HL-60/S4 treated with retinoic acid at 250 ng/mL for 4 days and 3 days (cell line): ENCODE measurements around the gene ASCC3.

Experiments
- in situ Hi-C: fragments of 300-500 bp; cut with MboI; formaldehyde crosslinking; loops from 2 replicates; pipeline ENCODE4 v1.7.0; 2022; ENCODE audit warnings: low sequenced_read_pairs

ASCC3 gene

GRCh38 chr6:100599088-100599770 is 281.9 kb downstream of the ASCC3 start:
- in situ Hi-C loops: no loop called here

- in situ Hi-C loops: no loop called here
Measured at GRCh38 chr6:100595456-100595855, 285.7 kb downstream of the ASCC3 start.

- in situ Hi-C loops: no loop called here
Measured at GRCh38 chr6:100593522-100593921, 287.6 kb downstream of the ASCC3 start.

GRCh38 chr6:100592929-100593328 is 288.2 kb downstream of the ASCC3 start:
- in situ Hi-C loops: no loop called here

GRCh38 chr6:100577425-100577824 is 303.7 kb downstream of the ASCC3 start:
- in situ Hi-C loops: no loop called here

GRCh38 chr6:100575921-100576320 is 305.2 kb downstream of the ASCC3 start:
- in situ Hi-C loops: no loop called here

GRCh38 chr6:100574836-100575235 is 306.3 kb downstream of the ASCC3 start:
- in situ Hi-C loops: no loop called here

GRCh38 chr6:100573166-100573565 is 308.0 kb downstream of the ASCC3 start:
- in situ Hi-C loops: no loop called here

- in situ Hi-C loops: no loop called here
Measured at GRCh38 chr6:100568255-100568654, 312.9 kb downstream of the ASCC3 start.

- in situ Hi-C loops: no loop called here
Measured at GRCh38 chr6:100566563-100566962, 314.6 kb downstream of the ASCC3 start.

GRCh38 chr6:100565439-100566104 is 315.6 kb downstream of the ASCC3 start:
- in situ Hi-C loops: no loop called here

GRCh38 chr6:100559859-100560258 is 321.3 kb downstream of the ASCC3 start:
- in situ Hi-C loops: no loop called here

GRCh38 chr6:100554228-100554627 is 326.9 kb downstream of the ASCC3 start:
- in situ Hi-C loops: no loop called here

GRCh38 chr6:100553243-100553642 is 327.9 kb downstream of the ASCC3 start:
- in situ Hi-C loops: no loop called here

- in situ Hi-C loops: no loop called here
Measured at GRCh38 chr6:100549406-100550167, 331.5 kb downstream of the ASCC3 start.

- in situ Hi-C loops: no loop called here
Measured at GRCh38 chr6:100538086-100538485, 343.0 kb downstream of the ASCC3 start.

GRCh38 chr6:100518588-100518987 is 362.5 kb downstream of the ASCC3 start:
- in situ Hi-C loops: no loop called here

- in situ Hi-C loops: no loop called here
Measured at GRCh38 chr6:100517633-100518032, 363.5 kb downstream of the ASCC3 start.

GRCh38 chr6:100517106-100517505 is 364.0 kb downstream of the ASCC3 start:
- in situ Hi-C loops: no loop called here

- in situ Hi-C loops: no loop called here
Measured at GRCh38 chr6:100514660-100515059, 366.5 kb downstream of the ASCC3 start.

- in situ Hi-C loops: no loop called here
Measured at GRCh38 chr6:100512203-100512862, 368.8 kb downstream of the ASCC3 start.
